Measurements from ENCODE around the gene C12orf76. TPM values are rescaled to one million over a fixed set of nuclear protein-coding genes. Genes with fewer than 3 reads are reported as not detected.
A peak's percentile ranks its signal among the peaks of the same experiment; 100 is the strongest.
"Not testable (repeated sequence)": the region's sequence is repeated elsewhere in the genome, so short reads cannot be mapped to it uniquely, and the experiment has no call there.

Gene C12orf76, protein sequence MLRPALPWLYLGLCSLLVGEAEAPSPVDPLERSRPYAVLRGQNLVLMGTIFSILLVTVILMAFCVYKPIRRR
- 10.3 and 11.9 TPM in 2 replicates for total RNA-seq (ENCODE audit: low replicate concordance)

- H3K4me3 ChIP-seq (ENCODE audit: low read depth, low read length), result peak within 1 kb of the TSS; percentile 81
- TF ChIP-seq, protein P1, sequence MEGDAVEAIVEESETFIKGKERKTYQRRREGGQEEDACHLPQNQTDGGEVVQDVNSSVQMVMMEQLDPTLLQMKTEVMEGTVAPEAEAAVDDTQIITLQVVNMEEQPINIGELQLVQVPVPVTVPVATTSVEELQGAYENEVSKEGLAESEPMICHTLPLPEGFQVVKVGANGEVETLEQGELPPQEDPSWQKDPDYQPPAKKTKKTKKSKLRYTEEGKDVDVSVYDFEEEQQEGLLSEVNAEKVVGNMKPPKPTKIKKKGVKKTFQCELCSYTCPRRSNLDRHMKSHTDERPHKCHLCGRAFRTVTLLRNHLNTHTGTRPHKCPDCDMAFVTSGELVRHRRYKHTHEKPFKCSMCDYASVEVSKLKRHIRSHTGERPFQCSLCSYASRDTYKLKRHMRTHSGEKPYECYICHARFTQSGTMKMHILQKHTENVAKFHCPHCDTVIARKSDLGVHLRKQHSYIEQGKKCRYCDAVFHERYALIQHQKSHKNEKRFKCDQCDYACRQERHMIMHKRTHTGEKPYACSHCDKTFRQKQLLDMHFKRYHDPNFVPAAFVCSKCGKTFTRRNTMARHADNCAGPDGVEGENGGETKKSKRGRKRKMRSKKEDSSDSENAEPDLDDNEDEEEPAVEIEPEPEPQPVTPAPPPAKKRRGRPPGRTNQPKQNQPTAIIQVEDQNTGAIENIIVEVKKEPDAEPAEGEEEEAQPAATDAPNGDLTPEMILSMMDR (IDR thresholded peaks at IDR 0.05; ENCODE audit: insufficient read depth, low read length), result no peak
- DNase-seq (ENCODE audit: low read depth), result peak; percentile 98
These were observed at the start of gene C12orf76 for GRCh38 chr12:110048242-110049027. TSS of gene C12orf76 (minus strand) at chr12:110048522. CDS start at chr12:110048495, 27 bp downstream.

DNA sequence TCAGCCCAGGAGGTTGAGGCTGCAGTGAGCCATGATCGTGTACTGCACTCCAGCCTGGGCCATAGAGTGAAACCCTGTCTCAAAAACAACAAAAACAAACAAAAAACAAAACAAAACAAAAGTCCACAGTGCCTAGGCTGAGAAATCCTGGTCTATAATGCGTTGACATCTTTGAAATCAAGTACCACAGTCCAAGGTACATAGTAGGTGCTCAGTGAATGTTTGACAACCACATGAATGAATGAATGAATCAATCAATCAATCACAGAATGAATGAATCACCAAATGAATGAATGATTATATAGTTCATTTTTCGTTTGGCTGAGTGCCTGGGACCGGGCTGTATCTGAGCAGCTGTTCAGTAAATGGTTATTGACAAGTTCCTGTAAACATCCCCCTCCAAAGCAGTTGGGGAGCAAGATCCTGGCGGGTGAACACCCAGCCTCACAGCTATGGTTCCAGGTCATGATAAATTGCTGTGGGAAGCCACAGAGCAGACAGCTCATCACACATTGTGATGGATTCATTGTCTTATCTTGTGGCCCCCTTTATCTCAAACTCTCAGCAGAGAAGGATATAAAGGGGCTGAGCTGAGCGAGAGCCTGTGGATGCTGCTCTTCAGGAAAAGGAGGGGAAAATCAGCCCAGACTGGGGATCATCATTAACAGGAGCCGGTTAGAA lies 45.4 kb upstream of the C12orf76 start:
- DNase-seq (ENCODE audit: low read depth), result no peak
- H3K4me3 ChIP-seq (ENCODE audit: low read depth, low read length), result no peak overlapping the region
- TF ChIP-seq, protein P1 (IDR thresholded peaks at IDR 0.05; ENCODE audit: insufficient read depth, low read length), result no peak

- no peak overlapping the region for H3K4me3 ChIP-seq (ENCODE audit: low read depth, low read length)
- no peak for DNase-seq (ENCODE audit: low read depth)
- TF ChIP-seq, protein P1 (IDR thresholded peaks at IDR 0.05; ENCODE audit: insufficient read depth, low read length), result no peak
These were observed 42.9 kb upstream of the C12orf76 start for GRCh38 chr12:110091136-110091711.

DNA sequence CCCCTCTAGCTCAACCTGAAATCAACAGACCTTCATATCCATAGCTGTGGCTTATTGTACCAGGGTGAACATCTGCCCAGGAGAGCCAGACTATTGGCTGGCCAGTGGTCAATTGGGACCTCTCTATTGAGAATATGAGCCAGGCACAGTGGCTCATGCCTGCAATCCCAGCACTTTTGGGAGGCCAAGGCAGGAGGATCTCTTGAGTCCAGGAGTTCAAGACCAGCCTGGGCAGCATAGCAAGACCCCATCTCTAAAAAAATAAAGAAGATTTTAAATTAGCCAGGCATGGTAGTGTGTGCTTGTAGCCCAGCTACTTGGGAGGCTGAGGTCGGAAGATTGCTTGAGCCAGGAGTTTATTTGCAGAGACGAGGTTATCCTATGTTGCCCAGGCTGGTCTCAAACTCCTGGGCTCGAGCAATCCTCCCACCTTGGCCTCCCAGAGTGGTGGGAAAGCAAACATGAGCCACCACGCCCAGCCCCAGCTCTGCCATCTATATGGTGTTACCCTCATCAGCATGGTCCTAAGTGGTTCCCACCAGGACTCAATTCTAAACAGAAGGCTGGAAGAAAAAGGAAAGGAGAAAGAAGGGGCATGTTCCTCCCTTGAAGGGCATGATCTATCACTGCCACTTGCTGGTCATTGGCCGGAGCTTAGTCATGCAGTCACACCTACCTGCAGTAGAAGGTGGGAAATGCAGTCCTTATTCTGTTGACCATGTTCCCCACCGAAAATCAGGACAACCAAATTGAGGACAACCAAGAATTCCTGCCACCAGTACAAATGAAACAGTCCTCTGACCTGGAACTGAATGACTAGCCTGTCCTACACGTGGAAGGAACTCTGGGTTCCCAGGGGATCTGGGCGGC lies 42.2 kb upstream of the C12orf76 start:
- TF ChIP-seq, protein P1 (IDR thresholded peaks at IDR 0.05; ENCODE audit: insufficient read depth, low read length), result no peak
- DNase-seq (ENCODE audit: low read depth), result no peak
- no peak overlapping the region for H3K4me3 ChIP-seq (ENCODE audit: low read depth, low read length)

GRCh38 chr12:110088936-110089335 lies 40.6 kb upstream of the C12orf76 start:
- no peak overlapping the region for H3K4me3 ChIP-seq (ENCODE audit: low read depth, low read length)
- TF ChIP-seq, protein P1 (IDR thresholded peaks at IDR 0.05; ENCODE audit: insufficient read depth, low read length), result no peak

GRCh38 chr12:110088216-110088615 lies 39.9 kb upstream of the C12orf76 start:
- DNase-seq (ENCODE audit: low read depth); H3K4me3 ChIP-seq (ENCODE audit: low read depth, low read length): not testable (repeated sequence)

More at GRCh38 chr12:110088936-110089335, 40.6 kb upstream of the C12orf76 start:
- no peak for DNase-seq (ENCODE audit: low read depth)

Measured in fibroblast of the aortic adventitia (primary cell).